HK-2 (cell line): ENCODE results near the gene QKI.
A peak's percentile ranks its signal among the peaks of the same experiment; 100 is the strongest.
"Not testable (repeated sequence)": the region's sequence is repeated elsewhere in the genome, so short reads cannot be mapped to it uniquely, and the experiment has no call there.

Experiments
- DNase-seq: peaks from one replicate; pipeline ENCODE4 v3.0.0-alpha.2; 2018; ENCODE audit not compliant: unreplicated experiment

The QKI gene

DNA sequence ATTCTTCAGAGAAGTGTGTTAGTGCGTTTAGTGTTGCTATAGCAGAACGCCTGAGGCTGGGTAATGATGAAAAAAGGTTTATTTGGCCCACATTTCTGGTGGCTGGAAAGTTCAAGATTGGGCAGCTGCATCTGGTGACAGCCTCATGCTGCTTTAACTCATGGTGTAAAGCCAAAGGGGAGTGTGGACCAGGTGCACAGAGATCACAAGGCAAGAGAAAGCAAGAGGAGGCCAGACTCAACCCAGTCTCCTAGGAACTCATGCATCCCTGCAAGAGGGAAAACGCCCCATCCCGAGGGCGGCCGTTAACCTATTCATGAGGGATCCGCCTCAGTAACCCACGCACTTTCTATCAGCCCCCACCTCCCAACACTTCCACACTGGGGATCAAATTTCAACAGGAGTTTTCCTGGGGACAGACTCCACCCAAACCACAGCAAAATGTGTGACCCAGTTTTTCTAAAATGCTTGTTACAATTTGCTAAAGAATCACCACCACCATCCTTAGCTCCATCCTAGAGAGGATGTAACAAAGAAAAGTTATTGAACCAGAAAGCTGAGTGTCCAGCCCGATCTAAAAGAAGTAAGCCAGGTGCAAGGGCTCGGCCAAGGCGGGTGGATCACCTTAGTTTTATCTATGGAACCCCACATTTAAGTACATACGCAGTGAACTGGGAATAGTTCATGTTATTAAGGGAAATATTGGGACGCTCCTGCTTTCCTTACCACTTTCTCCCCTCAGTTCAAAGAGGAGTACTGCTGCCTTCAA is 164.8 kb downstream of the QKI start:
- DNase-seq = no peak

GRCh38 chr6:163579880-163580295 is 165.4 kb downstream of the QKI start:
- no peak for DNase-seq

GRCh38 chr6:163580311-163581030 is 166.0 kb downstream of the QKI start:
- no peak for DNase-seq

GRCh38 chr6:163583558-163583957 is 169.0 kb downstream of the QKI start:
- no peak for DNase-seq

DNA sequence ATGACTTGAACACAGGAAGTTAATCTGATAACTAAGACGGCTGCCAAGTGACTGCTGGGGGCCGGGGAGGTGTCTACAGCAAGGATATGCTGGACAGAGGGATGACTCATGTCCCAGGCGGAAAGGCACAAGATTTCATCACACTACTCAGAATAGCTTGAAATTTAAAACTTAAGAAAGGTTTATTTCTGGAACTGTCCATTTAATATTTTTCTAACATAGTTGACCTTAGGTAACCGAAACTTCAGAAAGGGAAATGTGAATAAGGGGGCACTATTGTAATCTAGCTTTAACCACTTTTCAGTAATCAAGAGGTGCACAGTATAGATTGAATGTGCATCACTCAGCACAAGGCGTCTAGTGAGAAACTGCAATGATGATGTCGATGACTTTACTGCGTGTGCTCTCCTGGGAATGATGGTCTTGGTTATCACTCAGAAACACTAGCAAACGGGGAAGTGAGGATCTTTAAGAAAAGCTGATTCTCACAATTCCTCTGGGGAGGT is 171.5 kb downstream of the QKI start:
- DNase-seq = peak; percentile 77

DNA sequence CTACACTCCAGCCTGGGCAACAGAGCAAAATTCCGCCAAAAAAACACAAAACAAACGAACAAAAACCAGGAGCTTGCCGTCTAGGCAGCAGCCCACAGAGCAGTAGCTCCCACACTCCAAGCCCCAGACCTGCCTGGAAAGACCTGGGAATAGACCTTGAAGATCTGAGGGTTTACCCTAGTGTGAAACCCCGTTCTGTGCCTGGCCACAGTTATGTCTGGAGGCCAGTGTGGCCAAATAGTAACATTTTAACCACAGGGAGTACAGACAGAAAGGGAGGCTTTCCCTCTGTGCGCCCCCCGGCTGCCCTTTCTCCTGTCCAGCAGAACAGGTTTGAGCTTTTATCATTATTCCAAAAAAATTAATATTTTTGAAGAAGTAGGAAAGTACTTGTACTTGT is 172.4 kb downstream of the QKI start:
- DNase-seq = no peak

- DNase-seq = no peak
Observed at GRCh38 chr6:163588220-163588919, 173.9 kb downstream of the QKI start.

GRCh38 chr6:163589387-163589786 is 174.9 kb downstream of the QKI start:
- no peak for DNase-seq

GRCh38 chr6:163590132-163590531 is 175.6 kb downstream of the QKI start:
- DNase-seq = not testable (repeated sequence)

- DNase-seq = no peak
Observed at GRCh38 chr6:163592872-163593271, 178.4 kb downstream of the QKI start.

- no peak for DNase-seq
Observed at GRCh38 chr6:163596174-163596573, 181.7 kb downstream of the QKI start.

- no peak for DNase-seq
Observed at GRCh38 chr6:163599136-163599535, 184.6 kb downstream of the QKI start.

DNA sequence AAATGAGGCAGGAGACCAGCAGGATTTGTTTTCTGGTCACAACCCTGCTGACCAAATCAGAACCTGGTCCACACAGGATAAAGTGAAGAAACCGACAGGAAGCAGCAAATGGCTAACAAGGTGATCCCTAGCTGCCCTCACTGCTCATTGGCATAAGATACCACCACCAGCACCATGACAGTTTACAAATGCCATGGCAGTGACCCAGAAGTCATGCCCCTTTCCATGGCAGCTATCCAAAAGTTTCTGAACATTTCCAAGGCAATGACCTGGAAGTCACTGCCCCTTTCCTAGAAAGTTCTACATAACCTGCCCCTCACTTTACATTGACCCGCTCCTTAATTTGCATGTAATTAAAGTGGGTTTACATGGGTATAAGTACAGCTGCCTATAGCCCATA is 185.2 kb downstream of the QKI start:
- DNase-seq = no peak

- no peak for DNase-seq
Observed at GRCh38 chr6:163600331-163600730, 185.8 kb downstream of the QKI start.

GRCh38 chr6:163600781-163601180 is 186.3 kb downstream of the QKI start:
- no peak for DNase-seq

- DNase-seq = no peak
Observed at GRCh38 chr6:163602851-163603250, 188.3 kb downstream of the QKI start.

DNA sequence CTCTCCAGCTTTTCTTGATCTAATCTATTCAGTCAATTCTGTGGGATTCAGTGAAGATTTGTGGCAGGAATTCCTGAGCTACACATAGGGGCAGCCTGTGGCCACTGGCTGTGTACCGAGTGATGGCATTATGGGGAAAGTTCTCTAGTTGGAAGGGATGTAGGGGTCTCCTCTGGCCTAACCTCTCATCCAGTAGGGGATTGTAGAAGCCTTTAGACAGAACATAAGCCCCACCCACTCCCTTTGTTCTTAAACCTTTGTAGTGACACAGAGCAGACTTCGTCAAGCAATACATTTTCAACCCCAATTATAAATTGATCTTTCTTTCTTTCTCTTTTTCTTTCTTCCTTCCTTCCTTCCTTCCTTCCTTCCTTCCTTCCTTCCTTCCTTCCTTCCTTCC is 188.9 kb downstream of the QKI start:
- DNase-seq = no peak

DNA sequence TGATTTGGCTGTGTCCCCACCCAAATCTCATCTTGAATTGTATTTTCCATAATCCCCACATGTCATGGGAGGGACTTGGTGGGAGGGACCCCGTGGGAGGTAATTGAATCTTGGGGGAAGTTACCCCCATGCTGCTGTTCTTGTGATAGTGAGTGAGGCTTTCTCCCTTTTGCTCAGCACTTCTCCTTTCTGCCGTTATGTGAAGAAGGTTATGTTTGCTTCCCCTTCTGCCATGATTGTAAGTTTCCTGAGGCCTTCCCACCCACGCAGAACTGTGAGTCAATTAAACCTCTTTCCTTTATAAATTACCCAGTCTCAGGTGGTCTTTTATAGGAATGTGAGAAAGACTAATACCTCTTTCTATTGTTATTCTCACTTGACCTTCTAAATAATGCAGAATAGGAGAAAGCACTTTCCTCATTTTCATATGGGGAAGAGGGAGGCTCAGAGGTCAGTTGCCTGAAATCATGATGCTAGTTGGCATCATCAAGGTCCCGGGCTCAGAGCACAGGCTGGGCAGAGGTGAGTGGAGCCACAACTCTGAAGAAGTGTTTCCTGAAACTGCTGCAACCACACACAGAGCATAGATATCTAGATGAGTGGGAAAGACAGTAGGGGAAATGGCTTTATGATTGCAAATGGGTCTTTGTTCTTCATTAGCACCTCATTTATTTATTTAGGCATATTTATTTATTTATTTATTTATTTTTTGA is 191.0 kb downstream of the QKI start:
- no peak for DNase-seq

- no peak for DNase-seq
Observed at GRCh38 chr6:163607792-163608191, 193.3 kb downstream of the QKI start.

GRCh38 chr6:163608204-163608644 is 193.7 kb downstream of the QKI start:
- no peak for DNase-seq

GRCh38 chr6:163612200-163612599 is 197.7 kb downstream of the QKI start:
- no peak for DNase-seq

DNA sequence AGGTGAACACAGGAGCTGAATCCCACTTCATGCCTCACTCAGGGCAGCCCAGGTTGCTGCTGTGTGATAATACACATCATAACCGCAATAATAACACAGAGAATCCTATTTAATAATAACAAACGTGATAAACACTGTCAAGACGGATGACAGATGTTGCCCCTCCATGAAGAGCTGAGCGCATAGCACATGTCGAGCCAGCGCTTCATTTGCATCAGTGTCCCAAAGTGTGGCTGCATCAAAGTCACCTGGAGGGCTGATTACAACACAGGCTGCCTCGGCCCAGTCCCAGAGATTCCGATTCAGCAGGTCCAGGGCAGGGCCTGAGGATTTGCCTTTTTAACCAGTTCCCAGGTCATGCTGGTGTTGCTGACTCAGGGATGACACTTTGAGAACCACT is 198.5 kb downstream of the QKI start:
- DNase-seq = no peak
